ENCODE data around the gene OXLD1.

The OXLD1 gene

GRCh38 chr17:81691608-81692007 lies 25.2 kb upstream of the OXLD1 start:
- no peak overlapping the region for H3K4me3 ChIP-seq (ENCODE audit: low read depth, low read length)
- no peak for TF ChIP-seq CTCF (IDR thresholded peaks at IDR 0.05; ENCODE audit: borderline replicate concordance, insufficient read depth, low read depth, low read length)

GRCh38 chr17:81691196-81691595 lies 24.8 kb upstream of the OXLD1 start:
- no peak overlapping the region for H3K4me3 ChIP-seq (ENCODE audit: low read depth, low read length)
- TF ChIP-seq CTCF (IDR thresholded peaks at IDR 0.05; ENCODE audit: borderline replicate concordance, insufficient read depth, low read depth, low read length): no peak

GRCh38 chr17:81690549-81690948 lies 24.1 kb upstream of the OXLD1 start:
- no peak for TF ChIP-seq CTCF (IDR thresholded peaks at IDR 0.05; ENCODE audit: borderline replicate concordance, insufficient read depth, low read depth, low read length)
- no peak overlapping the region for H3K4me3 ChIP-seq (ENCODE audit: low read depth, low read length)

GRCh38 chr17:81690066-81690465 lies 23.7 kb upstream of the OXLD1 start:
- no peak overlapping the region for H3K4me3 ChIP-seq (ENCODE audit: low read depth, low read length)
- TF ChIP-seq CTCF (IDR thresholded peaks at IDR 0.05; ENCODE audit: borderline replicate concordance, insufficient read depth, low read depth, low read length): no peak

GRCh38 chr17:81688616-81689015 lies 22.2 kb upstream of the OXLD1 start:
- no peak for TF ChIP-seq CTCF (IDR thresholded peaks at IDR 0.05; ENCODE audit: borderline replicate concordance, insufficient read depth, low read depth, low read length)
- H3K4me3 ChIP-seq (ENCODE audit: low read depth, low read length): no peak overlapping the region

GRCh38 chr17:81687770-81688541 lies 21.6 kb upstream of the OXLD1 start:
- TF ChIP-seq CTCF (IDR thresholded peaks at IDR 0.05; ENCODE audit: borderline replicate concordance, insufficient read depth, low read depth, low read length): no peak
- H3K4me3 ChIP-seq (ENCODE audit: low read depth, low read length): no peak overlapping the region

- no peak for TF ChIP-seq CTCF (IDR thresholded peaks at IDR 0.05; ENCODE audit: borderline replicate concordance, insufficient read depth, low read depth, low read length)
- no peak overlapping the region for H3K4me3 ChIP-seq (ENCODE audit: low read depth, low read length)
Measured at GRCh38 chr17:81686614-81687013, 20.2 kb upstream of the OXLD1 start.
